Ishikawa (cell line): ENCODE results near the gene SZT2.

Experiments
- CEBPB ChIP-seq: IDR thresholded peaks from 2 replicates; pipeline ENCODE4 v1.6.1; 2012
- CREB1 ChIP-seq: IDR thresholded peaks from 2 replicates; pipeline ENCODE4 v1.6.1; 2012; ENCODE audit warnings: low read depth
- EGR1 ChIP-seq: IDR thresholded peaks from 2 replicates; pipeline ENCODE4 v1.6.1; 2012
- EP300 ChIP-seq: IDR thresholded peaks from 2 replicates; pipeline ENCODE4 v1.6.1; 2012; ENCODE audit warnings: borderline replicate concordance
- FOXM1 ChIP-seq: IDR thresholded peaks from 2 replicates; pipeline ENCODE4 v1.6.1; 2012; ENCODE audit warnings: low read depth, borderline replicate concordance
- MAX ChIP-seq: IDR thresholded peaks from 2 replicates; pipeline ENCODE4 v1.6.1; 2012
- NFIC ChIP-seq: IDR thresholded peaks from 2 replicates; pipeline ENCODE4 v1.6.1; 2012
- RAD21 ChIP-seq: IDR thresholded peaks from 2 replicates; pipeline ENCODE4 v1.6.1; 2012; ENCODE audit warnings: low read depth
- REST ChIP-seq: IDR thresholded peaks from 2 replicates; pipeline ENCODE4 v1.6.1; 2012; ENCODE audit warnings: low read depth, mild to moderate bottlenecking
- TAF1 ChIP-seq: IDR thresholded peaks from 2 replicates; pipeline ENCODE4 v1.6.1; 2012; ENCODE audit warnings: low read depth, mild to moderate bottlenecking
- TCF12 ChIP-seq: IDR thresholded peaks from 2 replicates; pipeline ENCODE4 v1.6.1; 2012; ENCODE audit warnings: low read depth
- TEAD4 ChIP-seq: IDR thresholded peaks from 2 replicates; pipeline ENCODE4 v1.6.1; 2012
- USF1 ChIP-seq: IDR thresholded peaks from 2 replicates; pipeline ENCODE4 v1.6.1; 2012
- YY1 ChIP-seq: IDR thresholded peaks from 2 replicates; pipeline ENCODE4 v1.6.1; 2012; ENCODE audit warnings: low read depth
- ZBTB7A ChIP-seq: IDR thresholded peaks from 2 replicates; pipeline ENCODE4 v1.6.1; 2012; ENCODE audit warnings: low read depth

SZT2 gene

GRCh38 chr1:43472087-43472462 is 82.4 kb downstream of the SZT2 start:
- TF ChIP-seq CREB1, result no peak
- TF ChIP-seq YY1, result no peak
- TF ChIP-seq NFIC, result no peak
- no peak for TF ChIP-seq ZBTB7A
- no peak for TF ChIP-seq EGR1
- TF ChIP-seq CEBPB, result no peak
- no peak for TF ChIP-seq TEAD4
- TF ChIP-seq USF1, result no peak
- TF ChIP-seq EP300, result no peak
- no peak for TF ChIP-seq TAF1
- no peak for TF ChIP-seq REST
- TF ChIP-seq TCF12, result no peak
- TF ChIP-seq FOXM1, result no peak
- TF ChIP-seq RAD21, result no peak
- no peak for TF ChIP-seq MAX

GRCh38 chr1:43472463-43473151 is 82.9 kb downstream of the SZT2 start:
- TF ChIP-seq TEAD4 (peak; percentile 86), EP300 (peak; percentile 70; the same call in 1 of the 2 replicates), FOXM1 (0 out of 2 replicates have a peak, but pooled peaks have one; percentile 45), TCF12 (peak; percentile 58; the same call in 1 of the 2 replicates)

- TF ChIP-seq RAD21 (no peak), NFIC (no peak), FOXM1 (no peak), YY1 (no peak), TAF1 (no peak), EP300 (no peak), CREB1 (no peak), REST (no peak), CEBPB (no peak), ZBTB7A (no peak)
Observed at GRCh38 chr1:43473463-43473862, 83.8 kb downstream of the SZT2 start.

- TF ChIP-seq TCF12 (peak; percentile 46; the same call in 1 of the 2 replicates), EP300 (0 out of 2 replicates have a peak, but pooled peaks have one; percentile 47), CEBPB (peak; percentile 42; the same call in 1 of the 2 replicates), FOXM1 (peak; percentile 56; the same call in 1 of the 2 replicates), TEAD4 (peak; percentile 88), MAX (peak; percentile 39; the same call in 1 of the 2 replicates)
Observed at GRCh38 chr1:43475611-43476401, 86.1 kb downstream of the SZT2 start.

- TF ChIP-seq TEAD4, result no peak
- TF ChIP-seq ZBTB7A, result no peak
- no peak for TF ChIP-seq MAX
- no peak for TF ChIP-seq TCF12
- no peak for TF ChIP-seq NFIC
- no peak for TF ChIP-seq CEBPB
- no peak for TF ChIP-seq REST
- no peak for TF ChIP-seq EGR1
Observed at GRCh38 chr1:43477716-43478115, 88.0 kb downstream of the SZT2 start.
